Measurements from ENCODE around the gene AUTS2.

AUTS2 gene

DNA sequence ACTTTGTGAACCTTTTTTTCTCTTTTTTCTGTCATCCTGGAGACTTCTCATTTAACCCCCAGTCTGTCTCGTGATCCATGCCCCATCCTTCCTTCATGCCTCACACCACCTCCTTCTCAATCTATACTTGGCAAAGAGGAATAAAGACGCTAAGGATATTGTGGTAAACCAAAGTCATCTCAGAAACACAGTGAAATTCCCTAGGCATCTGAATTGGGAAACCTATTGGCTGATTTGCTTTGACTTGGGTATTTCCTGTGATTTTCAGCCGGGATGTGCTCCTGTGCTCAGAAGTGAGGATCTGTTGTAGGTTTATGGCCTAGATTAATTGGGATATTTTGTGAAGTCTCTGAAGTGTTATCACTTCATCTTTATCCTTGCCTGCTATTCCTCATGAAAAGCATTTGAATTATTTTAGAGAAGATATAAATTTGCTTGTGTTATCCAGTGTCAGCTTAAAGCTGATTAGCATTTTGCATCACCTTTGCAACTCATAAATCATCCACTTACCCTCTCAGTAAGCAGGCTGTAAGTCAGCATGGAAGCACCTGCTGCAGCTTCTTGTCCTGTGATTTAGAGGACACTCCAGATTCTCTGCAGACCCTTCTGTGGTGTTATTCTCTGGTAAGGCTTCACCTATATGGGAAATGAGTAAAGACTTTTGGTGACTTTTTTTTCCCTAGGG, 138.0 kb downstream of the AUTS2 start:
- no peak for DNase-seq

DNA sequence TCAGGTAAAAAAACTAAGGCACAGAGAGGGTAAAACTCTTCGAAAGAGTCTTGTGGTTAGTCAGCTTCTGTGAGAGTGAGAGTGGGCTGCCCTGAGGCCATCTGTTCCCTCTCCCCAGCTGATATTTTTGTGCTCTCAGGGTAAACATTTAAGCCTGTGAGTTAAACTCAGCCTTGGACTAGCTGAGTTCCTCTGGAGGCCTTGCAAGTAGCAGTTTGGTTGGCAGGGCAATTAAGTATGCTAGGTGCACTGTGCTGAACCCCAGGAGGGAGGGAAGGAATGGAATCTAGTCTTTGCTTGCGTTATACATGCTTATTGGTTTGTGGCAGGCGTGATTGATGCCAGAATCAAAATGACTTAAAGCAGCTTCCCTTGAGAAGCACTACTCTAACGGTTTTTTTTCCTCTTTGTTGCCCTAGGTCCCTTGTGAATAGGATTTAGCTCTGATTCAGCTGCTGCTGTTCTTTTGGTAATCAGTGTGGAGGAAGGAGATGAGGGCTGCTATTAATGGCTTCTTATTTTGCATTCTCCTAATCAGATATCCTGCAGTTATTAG, 140.2 kb downstream of the AUTS2 start:
- no peak for DNase-seq

DNA sequence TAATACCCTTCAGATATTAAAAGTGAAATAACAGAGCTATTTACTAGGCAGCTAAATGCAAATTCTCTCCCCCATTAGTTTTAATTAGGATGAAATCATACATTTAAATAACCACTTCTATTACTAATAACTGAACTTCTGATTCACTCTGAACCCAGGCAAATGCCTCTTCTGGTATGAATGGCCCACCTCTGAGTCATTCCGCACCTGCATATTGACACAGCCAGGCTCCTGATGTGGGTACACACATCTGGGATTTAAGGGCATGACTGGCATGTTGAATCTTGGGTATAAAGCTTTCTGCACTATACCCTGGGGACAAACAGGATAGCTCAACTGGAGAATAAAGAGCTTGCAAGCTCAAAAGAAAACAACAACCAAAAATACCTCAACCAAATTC, 140.9 kb downstream of the AUTS2 start:
- no peak for DNase-seq

DNA sequence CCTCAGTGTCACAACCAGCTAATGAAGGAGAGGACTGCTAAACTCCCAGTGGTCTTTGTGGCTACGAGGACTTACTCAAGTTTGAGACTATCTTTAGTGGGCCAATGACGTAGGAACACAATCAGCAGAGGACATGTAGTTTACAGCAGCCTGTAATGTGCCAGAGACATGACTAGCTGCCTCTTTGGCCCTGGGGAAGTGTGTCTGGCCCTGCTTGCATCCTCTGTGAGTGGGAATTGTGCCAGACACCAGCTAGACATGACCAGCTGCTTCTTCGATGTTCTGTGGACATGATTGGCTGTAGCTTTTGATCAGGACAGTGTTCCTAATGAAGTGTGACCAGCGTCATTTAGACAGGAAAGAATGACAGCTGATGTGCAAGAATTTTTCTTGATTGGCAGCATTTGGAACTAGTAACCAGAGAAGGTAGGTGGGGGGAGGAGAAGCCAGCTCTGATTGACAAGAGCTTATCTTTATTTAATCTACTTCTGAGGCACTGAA, 141.7 kb downstream of the AUTS2 start:
- DNase-seq: peak; percentile 53

DNA sequence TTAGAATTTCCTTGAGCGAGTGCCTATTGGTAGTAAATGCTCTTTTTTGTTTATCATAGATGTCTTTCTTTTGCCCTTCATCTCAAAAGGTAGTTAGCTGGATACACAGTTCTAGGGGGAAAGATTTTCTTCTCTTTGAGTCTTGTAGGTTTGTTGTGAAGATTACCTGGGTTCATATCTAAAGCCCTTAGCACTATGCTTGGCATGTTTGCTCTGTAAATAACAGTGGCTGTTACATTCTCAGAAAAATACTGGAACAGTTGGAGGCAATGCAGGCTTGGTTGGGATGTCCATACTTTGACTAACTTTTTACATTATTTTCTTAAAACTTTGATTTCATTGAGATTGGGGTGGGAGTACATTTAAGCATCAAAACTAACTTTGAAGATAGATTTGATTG, 144.0 kb downstream of the AUTS2 start:
- no peak for DNase-seq

DNA sequence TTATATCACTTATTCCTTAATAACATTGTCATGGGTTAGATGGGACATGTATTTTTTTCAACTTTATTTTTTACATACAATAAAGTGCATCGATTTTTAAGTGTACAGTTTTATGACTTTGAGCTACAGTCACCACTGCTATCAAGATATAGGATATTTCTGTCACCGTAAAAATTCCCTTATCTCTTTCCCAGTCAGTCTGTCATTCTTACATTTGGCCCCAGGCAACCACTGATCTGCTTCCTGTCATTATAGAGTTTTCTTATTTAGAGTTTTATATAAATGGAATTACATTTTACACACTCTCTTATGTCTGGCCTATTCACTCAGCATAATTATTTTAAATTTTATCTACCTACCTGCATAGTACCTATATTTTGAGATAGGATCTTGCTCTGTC, 145.2 kb downstream of the AUTS2 start:
- no peak for DNase-seq

DNA sequence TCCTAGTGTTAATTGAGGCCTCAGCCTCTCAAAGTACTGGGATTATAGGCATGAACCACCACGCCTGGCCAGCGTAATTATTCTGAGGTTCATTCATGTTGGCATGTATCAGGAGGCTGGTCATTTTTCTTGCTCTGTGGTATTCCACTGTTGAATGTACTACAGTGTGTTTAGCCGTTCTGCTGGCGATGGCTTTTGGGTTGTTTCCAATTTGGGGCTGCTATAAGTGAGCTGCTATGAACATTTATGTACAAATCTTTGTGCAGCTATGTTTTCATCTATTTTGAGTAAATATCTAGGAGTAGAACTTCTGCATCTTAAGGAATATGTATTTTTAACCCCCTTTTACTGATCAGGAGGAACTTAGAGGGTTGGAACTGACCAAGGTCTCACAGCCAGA, 145.8 kb downstream of the AUTS2 start:
- DNase-seq: peak; percentile 47

DNA sequence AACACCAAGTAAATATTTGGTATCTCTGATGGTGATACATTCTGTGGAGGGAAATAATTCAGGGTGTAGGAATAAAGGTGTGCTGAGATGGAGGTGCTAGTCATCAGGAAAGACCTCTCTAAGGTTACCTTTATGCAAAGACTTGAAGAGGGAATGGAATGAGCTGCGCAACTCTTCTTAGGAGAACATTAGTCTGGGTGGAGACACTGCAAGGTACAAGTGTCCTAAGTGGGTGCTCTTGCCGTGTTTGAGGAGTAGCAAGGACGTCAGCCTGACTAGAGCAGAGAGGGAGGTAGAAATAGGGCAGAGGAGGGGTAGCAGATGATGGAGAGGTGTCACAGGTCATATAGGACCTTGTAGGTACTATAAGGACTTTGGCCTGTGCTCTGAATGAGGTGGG, 148.1 kb downstream of the AUTS2 start:
- no peak for DNase-seq

DNA sequence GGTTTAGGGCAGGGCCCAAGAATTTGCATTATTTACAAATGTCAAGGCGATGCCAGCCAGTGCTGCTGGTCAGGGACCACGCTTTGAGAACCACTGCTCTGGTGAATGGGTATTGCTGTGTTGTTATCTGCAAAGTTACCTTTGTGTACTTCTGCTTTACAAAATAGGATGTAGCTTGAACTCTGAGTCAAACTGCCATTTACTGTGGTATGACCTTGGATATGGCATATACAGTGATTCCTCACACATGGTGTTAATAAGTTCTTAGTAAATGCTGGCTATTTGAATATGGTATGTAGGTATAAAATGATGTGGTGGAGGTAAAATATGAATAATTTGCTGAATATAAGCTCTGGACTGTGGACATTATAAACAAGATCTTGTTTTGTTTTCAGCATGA, 148.9 kb downstream of the AUTS2 start:
- DNase-seq: no peak

DNA sequence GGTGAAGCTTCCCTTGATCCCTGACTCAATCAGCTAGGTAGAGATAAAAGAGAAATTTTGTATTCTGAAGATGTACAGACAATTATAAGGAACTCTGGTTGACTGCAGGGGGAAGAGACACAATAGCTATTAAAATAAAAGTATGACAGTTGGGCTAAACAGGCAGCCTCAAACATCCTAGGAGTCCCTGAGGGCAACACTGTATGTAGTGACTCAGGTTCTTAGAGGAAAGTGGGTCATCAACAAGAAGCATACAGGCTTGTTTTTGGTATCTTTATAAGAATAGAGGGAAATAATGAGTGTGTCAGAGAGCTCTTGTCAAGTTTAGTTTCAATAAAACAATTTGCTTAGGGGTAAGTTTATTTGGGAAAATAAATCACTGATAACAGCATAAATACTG, 150.3 kb downstream of the AUTS2 start:
- DNase-seq: no peak

DNA sequence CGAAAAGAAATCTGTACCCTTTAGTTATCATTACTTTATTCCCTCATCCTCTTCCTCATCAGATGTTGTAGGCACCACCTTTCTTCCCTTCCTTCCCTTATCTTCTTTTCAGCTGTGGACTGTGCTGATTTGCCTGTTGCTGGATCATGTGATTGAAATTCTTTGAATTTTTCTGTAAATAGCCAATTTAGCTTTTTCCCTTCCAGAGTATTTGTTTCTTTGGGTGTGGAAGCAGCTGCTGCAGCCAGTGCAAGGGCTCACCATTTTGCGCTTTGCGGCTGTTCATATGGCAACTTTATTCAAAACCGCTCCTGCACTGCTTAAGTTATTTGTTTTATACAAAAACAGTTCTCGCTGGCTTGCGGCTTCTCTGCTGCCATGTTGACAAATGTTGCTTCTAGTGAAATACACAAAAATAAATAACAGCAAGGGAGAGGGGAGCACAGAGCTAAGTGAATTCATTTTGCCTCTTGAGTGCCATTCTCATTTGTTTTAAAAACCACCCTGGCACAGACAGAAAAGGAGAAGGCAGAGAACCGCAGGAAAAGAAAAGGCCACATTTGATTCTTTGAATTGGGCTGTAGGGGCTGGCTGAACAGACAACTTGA, 151.2 kb downstream of the AUTS2 start:
- DNase-seq: no peak

DNA sequence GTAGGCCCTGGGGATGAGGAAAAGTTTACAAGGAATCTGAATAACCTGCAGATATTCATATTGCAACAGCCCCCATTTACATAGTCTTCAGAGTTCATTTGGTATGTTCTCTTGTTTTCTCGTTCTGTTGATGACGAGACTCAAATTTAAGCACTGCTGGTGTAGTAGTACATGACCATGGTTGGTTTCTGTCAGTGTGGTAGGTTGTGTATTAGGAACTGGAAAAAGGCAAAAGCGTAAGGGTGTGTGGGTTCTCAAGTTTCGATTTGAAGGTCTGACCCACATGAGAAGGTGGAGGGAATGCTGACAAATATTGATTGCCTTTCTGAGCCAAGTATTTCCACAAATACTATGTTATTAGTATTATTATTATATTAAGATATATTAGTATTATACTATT, 151.7 kb downstream of the AUTS2 start:
- no peak for DNase-seq

DNA sequence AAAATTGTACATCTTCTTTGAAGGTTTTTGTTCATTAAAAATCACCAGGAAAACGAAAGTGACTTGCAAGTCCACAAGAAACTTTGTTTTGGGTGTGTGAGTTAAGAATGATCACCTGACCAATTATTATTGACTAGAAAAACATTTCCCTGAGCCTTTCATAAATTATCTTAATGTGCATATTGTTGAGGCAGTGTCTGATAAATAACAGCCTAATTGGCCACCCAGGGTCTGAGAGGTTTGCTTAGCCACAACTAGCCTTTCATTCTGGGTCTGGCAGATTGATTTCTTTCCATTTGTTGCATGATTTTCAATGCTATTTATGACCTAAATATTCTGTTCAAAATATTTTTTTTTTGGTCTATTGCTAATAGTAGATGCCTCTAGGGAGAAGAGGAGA, 152.8 kb downstream of the AUTS2 start:
- DNase-seq: no peak

DNA sequence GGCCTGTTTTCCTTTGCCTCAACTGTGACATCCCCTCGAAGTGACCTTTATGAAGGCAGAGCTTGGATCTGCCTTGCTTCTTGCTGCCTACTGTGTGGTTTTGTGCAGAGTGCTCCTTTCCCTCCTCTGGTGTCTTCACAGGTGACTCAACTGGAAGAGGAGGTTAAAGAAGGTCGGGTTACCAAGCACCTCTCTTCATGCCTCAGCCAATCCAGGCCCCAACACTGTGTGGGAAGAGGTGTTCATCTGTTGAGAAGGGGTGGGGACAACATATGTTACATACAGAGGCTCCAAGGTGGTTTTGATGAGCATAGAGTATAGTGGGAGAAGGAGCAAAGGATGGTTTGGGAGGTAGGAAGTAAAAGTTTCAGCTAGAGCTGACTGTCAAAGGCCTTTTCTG, 155.7 kb downstream of the AUTS2 start:
- DNase-seq: no peak

DNA sequence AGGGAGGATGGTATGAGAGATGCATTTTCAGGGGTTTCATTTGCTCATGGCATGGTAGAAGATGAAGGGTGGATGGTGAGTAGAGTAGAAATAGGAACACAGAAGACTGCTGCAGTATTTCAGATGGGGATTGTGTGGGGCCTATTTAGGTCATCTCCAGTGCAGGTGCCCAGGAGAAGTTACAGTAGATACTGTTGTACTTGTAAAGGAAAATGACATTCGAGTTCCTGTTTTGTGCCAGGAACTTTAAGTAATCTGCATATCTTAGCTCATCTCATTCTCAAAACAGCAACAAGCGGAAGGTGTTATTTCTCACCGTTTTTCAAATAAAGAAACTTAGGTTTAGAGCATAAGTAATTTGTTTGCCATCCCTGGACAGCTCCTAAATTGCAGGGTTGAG, 156.2 kb downstream of the AUTS2 start:
- DNase-seq: no peak

DNA sequence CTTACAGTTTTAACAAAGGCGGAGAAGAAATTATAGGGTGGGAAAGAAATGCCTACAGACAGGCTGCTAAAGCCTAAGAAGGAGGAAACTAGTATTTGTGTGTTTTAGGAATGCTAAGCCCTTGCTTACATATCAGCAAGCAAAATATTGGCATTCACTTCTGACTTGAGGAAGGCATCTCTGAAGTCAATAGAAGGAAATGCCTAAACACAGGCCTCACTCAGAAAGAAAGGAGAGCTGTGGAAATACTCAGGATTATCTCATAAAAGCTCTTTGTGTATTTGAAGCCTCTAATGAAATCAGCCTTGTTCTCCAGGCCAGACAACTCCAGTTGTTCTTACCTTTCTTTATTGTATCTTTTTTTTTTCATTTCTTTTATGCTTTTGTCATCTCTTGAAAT, 158.0 kb downstream of the AUTS2 start:
- DNase-seq: no peak

DNA sequence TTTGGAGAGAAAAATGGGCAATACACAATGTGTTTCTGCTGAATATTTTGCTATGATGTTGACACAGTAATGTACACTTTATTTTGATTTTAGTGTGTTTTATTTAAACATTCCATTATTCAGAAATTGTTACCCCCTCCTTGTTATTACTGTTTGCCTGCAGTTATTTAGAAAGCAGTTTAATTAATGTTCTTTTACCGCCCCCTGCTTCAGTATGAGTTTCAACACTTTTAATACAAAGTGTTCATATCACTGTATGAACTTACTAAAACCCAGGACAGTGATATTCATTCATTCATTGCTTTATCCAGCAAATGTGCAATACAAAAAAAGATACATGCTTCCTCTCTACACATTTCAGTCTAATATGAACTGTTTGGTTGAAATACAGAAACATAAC, 159.3 kb downstream of the AUTS2 start:
- no peak for DNase-seq

DNA sequence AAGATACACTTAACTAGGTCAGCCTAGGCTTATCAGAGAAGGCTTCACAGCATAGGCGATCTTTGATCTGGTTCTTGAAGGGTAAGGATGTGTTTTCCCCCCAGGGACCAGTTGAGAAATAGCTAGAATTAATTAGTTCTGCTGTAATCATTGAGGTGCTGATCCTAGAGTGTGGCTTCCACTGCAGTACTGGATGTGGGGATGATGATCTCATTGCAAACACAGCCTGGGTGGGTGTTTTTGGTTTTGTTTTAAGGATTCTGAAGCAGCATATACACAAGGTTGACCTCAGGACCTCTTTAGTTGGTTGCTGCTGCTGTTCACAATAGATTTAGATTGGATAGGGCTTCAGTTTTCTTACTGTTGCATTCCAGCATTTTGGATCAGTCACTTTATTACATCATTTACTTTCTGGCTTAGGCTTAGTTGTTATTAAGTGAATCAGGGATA, 159.7 kb downstream of the AUTS2 start:
- DNase-seq: no peak

DNA sequence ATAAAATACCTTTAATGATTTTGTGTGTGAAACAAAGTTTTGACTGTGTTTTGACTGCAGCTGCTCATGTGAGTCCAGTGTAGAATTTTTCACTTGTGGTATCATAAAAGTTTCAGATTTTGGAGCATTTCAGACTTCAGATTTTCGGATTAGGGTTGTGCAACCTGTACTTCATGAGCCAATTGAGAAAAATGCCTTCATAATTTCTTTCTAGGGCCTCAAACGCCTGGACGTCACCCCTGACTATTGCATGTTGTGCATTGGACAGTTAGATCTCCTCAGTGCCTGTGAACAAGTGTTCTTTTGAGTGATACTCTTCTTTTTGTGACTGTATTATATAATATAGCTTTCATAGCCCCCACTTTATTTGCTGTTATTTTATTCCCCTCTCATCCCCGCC, 161.1 kb downstream of the AUTS2 start:
- no peak for DNase-seq

DNA sequence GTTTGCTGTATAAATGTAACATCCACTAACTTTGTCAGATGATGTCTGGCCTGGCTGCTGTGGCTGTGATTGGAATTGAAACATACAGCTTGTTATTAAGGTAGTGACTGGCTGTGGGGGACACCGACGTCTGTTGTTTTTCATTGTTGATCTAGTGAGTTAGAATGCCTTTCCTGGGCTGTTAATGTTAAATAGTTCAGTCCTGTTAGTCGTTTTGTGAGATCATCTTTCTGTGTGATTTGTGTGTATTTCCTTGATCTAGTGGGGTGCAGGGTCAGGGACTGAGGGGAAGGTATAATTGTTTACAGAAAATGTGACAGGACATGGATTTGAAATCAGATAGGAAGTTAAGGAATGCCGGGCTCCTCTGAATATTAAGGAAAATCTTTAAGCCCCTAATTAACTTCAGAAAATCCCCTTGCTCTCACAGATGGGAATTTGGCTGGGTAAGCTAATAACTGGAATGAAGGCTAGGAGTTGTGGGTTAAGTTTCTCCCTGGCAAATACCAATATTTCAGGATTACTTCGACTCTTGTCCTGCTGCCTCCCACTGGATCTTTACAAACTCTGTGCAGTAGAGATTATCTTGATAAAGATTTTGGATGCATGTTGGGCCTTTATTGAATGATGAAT, 163.1 kb downstream of the AUTS2 start:
- DNase-seq: no peak

DNA sequence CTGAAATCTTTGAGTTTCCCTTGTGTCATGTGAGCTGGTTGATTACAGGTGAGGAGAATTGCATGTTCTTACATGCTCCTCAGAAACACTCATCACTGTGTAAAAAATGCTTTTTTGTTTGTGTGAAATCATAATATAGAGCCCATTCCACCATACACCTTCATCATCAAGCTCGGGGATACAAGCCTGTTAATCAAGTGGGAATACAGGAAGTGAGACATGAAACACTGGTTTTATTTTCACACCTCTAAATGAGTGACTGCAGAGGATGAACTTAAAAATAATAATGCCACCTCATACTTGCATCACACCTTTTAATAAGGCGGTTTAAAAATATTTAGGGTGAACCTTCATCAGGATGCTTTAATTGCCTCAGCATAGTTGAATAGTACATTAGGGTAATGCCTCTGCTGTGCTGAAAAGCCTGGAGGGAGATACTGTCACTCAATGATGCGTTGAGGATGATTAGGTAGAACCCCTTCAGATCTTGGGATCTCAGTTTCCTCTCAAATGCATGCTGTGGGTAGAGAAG, 164.6 kb downstream of the AUTS2 start:
- no peak for DNase-seq

DNA sequence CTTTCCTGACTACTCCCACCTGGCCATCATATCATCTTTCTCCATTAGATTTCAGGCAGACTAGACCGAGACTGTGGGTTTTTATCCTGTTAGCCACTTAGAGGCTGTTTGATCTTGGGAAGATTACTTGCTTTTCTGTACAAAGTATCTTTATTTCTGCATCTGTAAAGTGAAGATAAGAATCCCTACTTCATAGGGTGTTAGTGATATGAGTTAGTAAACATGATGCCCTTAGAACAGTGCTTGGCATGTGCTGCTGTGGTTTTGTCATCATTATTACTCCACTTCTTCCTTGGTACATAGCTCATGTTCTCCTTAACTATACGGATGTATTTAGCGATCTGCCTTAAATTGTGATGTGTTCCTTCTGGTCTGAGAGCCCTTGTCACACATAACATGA, 165.2 kb downstream of the AUTS2 start:
- DNase-seq: no peak

DNA sequence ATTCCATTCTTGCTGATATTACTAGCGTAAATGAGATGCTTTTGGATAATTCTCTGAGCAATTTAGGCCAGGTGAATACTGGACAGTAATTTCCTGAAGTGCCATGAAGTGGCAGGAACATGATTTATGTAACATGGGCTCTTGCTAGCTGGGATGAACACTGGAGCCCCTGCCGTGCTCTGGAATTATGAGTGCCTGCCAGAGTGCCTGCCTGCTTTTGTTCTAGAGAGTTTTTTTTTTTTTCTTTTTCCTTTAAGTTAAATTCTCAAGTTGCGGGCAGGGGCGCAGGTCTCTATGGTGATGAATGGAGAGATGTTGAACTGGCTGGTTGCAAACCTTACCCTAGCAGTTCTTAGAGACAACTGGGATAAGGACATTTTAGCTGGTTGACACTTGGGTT, 165.9 kb downstream of the AUTS2 start:
- no peak for DNase-seq

DNA sequence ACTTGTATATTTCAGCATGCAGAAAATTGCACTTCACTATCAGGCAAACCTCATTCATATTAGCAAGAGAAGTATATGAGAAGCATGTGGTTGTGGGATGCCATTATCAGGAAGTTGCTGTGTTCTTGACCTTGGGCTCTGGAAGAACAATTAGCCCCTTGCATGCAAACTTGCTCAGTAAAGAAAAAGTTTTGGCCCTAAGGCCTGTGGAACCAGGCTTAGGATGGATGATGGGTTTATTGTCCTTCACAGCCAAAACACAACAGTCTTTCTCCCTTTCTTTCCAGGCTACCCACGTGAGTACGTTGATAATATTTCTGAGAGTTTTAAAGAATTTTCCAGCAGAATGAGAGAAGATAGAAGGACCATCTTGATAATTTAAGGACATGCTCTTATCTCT, 166.4 kb downstream of the AUTS2 start:
- no peak for DNase-seq

All from left hindlimb (tissue), 1 donor.